HepG2 (cell line): ENCODE measurements around the gene CDH13. TPM values are rescaled to one million over a fixed set of nuclear protein-coding genes. Genes with fewer than 3 reads are reported as not detected.

Experiments used
- ATAC-seq: fragments of 200-7000 bp; cut with Tn5 transposase; 3 replicates; pipeline ENCODE4 v1.9.1; 2020; ENCODE audit warnings: mild to moderate bottlenecking, moderate library complexity
- BruUV-seq: library from RNA; stranded (reverse); fragments of 400-500 nt; replicated peaks from 2 replicates; lab custom pipeline; 2021; lab: Mats Ljungman, UMichigan
- CTCF ChIA-PET: fragments of 300-600 bp; formaldehyde crosslinking; extraction: SDS; loops from one replicate; lab custom pipeline; 2021; ENCODE audit warnings: low total read pairs, inconsistent platforms, low intra/inter-chr PET ratio; lab: Yijun Ruan, JAX
- POLR2A ChIA-PET: fragments of 350-600 bp; sonication (Branson Sonifier 250); formaldehyde crosslinking; loops from one replicate; lab custom pipeline; 2020; ENCODE audit warnings: antibody characterized with exemption, inconsistent platforms; lab: Yijun Ruan, JAX
- DNase-seq: peaks from one replicate; pipeline ENCODE4 v3.0.0-alpha.2; 2015; ENCODE audit warnings: low spot score
- FAIRE-seq: peaks from 3 replicates; lab custom pipeline; 2011; peaks lifted over from hg19 to GRCh38; lab: Jason Lieb, UNC
- H2AFZ ChIP-seq: one replicate; pipeline ENCODE4 v1.6.1; 2011; ENCODE audit warnings: low read length, inconsistent platforms
- H3K27ac ChIP-seq: fragments of 300-600 bp; 3 replicates; pipeline ENCODE4 v1.8.0; 2011; ENCODE audit warnings: mixed run types, mild to moderate bottlenecking, mixed read lengths, low read length, inconsistent platforms; ENCODE audit not compliant: insufficient read depth; ENCODE audit errors: extremely low read length
- H3K27me3 ChIP-seq, 2 experiments: fragments of 200-600 bp in 1 of 2; 2 replicates in 1 of 2; 3 replicates in 1 of 2; pipeline versions ENCODE4 v1.6.0 to v1.8.0; 2011; ENCODE audit warnings: low read length in 2 of 2, mild to moderate bottlenecking in 2 of 2, moderate library complexity in 2 of 2, inconsistent platforms in 1 of 2; ENCODE audit not compliant: insufficient read depth in 2 of 2, control insufficient read depth in 1 of 2
- H3K36me3 ChIP-seq, 2 experiments: fragments of 200-600 bp in 1 of 2; replicated peaks in 1 of 2; 2 replicates in 1 of 2; 3 replicates in 1 of 2; pipeline versions ENCODE4 v1.5.1 to v1.8.0; 2011; ENCODE audit warnings: low read length in 2 of 2, inconsistent platforms in 1 of 2; ENCODE audit not compliant: insufficient read depth in 2 of 2, control insufficient read depth in 1 of 2
- H3K4me1 ChIP-seq: 2 replicates; pipeline ENCODE4 v1.5.1; 2012; ENCODE audit warnings: low read length, inconsistent platforms; ENCODE audit not compliant: insufficient read depth
- H3K4me2 ChIP-seq: 2 replicates; pipeline ENCODE4 v1.6.0; 2011; ENCODE audit warnings: low read depth, low read length, inconsistent platforms
- H3K4me3 ChIP-seq, 3 experiments: fragments of 200-600 bp in 1 of 3; sonication (generic), shearing (Covaris generic) in 1 of 3; replicated peaks in 1 of 3; 2 replicates each; pipeline ENCODE4 v1.5.1; 2011 to 2016; ENCODE audit warnings: low read length in 3 of 3, inconsistent platforms in 2 of 3, low read depth in 2 of 3, mild to moderate bottlenecking in 2 of 3, control low read depth in 1 of 3, mixed read lengths in 1 of 3; ENCODE audit not compliant: insufficient read depth in 1 of 3
- H3K79me2 ChIP-seq: one replicate; pipeline ENCODE4 v1.6.1; 2011; ENCODE audit warnings: low read length, inconsistent platforms; ENCODE audit not compliant: insufficient read depth
- H3K9ac ChIP-seq: 2 replicates; pipeline ENCODE4 v1.6.0; 2011; ENCODE audit warnings: mild to moderate bottlenecking, low read depth, low read length, inconsistent platforms; ENCODE audit not compliant: insufficient read depth
- H3K9me3 ChIP-seq: 2 replicates; pipeline ENCODE4 v1.5.1; 2012; ENCODE audit warnings: mild to moderate bottlenecking, low read length
- H4K20me1 ChIP-seq: 2 replicates; pipeline ENCODE4 v1.6.0; 2011; ENCODE audit warnings: inconsistent platforms, mild to moderate bottlenecking, low read length, moderate library complexity; ENCODE audit not compliant: insufficient read depth
- CENPX ChIP-seq: sonication (generic); formaldehyde crosslinking; IDR thresholded peaks from 2 replicates; pipeline ENCODE4 v1.9.0; 2021; ENCODE audit warnings: mild to moderate bottlenecking, missing genetic modification reagents, moderate library complexity
- FOXM1 ChIP-seq: sonication (generic); formaldehyde crosslinking; IDR thresholded peaks from 2 replicates; pipeline ENCODE4 v1.5.0; 2020; ENCODE audit warnings: missing genetic modification reagents
- KLF9 ChIP-seq: IDR thresholded peaks from 2 replicates; pipeline ENCODE4 v1.6.1; 2016; ENCODE audit warnings: low read depth
- MTF2 ChIP-seq: sonication (generic); formaldehyde crosslinking; IDR thresholded peaks from 2 replicates; pipeline ENCODE4 v1.5.0; 2020; ENCODE audit warnings: missing genetic modification reagents, borderline replicate concordance
- MYC ChIP-seq: sonication (generic); formaldehyde crosslinking; IDR thresholded peaks from 2 replicates; pipeline ENCODE4 v1.9.0; 2021; ENCODE audit warnings: missing genetic modification reagents, borderline replicate concordance
- NFE2 ChIP-seq: sonication (generic); formaldehyde crosslinking; IDR thresholded peaks from 2 replicates; pipeline ENCODE4 v1.4.0; 2020; ENCODE audit warnings: missing genetic modification reagents
- POLR2A ChIP-seq, 2 experiments: IDR thresholded peaks; 2 replicates each; pipeline ENCODE4 v1.6.1; 2011; ENCODE audit warnings: low read depth in 2 of 2, low read length in 2 of 2, mild to moderate bottlenecking in 1 of 2, moderate library complexity in 1 of 2; ENCODE audit not compliant: insufficient read depth in 1 of 2
- TAF15 ChIP-seq: fragments of 200-400 bp; formaldehyde crosslinking; IDR thresholded peaks from one replicate; pipeline ENCODE4 v1.6.1; 2018; ENCODE audit warnings: mild to moderate bottlenecking, low read depth, low read length; ENCODE audit not compliant: poor library complexity, severe bottlenecking
- ZNF317 ChIP-seq: sonication (generic); formaldehyde crosslinking; IDR thresholded peaks from 2 replicates; pipeline ENCODE4 v1.5.0; 2020; ENCODE audit warnings: mild to moderate bottlenecking, missing genetic modification reagents
- ZNF44 ChIP-seq: sonication (generic); formaldehyde crosslinking; IDR thresholded peaks from 2 replicates; pipeline ENCODE4 v1.5.1; 2020; ENCODE audit warnings: mild to moderate bottlenecking, missing genetic modification reagents
- ZNF776 ChIP-seq: sonication (generic); formaldehyde crosslinking; IDR thresholded peaks from 2 replicates; pipeline ENCODE4 v1.4.0; 2020; ENCODE audit warnings: mild to moderate bottlenecking, missing genetic modification reagents
- ZNF883 ChIP-seq: sonication (generic); formaldehyde crosslinking; IDR thresholded peaks from 2 replicates; pipeline ENCODE4 v1.5.1; 2020; ENCODE audit warnings: mild to moderate bottlenecking, missing genetic modification reagents; ENCODE audit errors: not compliant biosample characterization
- WGBS: methylation state at CpG from one replicate; pipeline ENCODE4 v1.1.6; 2017; ENCODE audit warnings: low lambda C conversion rate; 5-methylcytosine and 5-hydroxymethylcytosine counted together
- in situ Hi-C: cut with HindIII; loops from 2 replicates; pipeline ENCODE4 v1.10.0; 2017; ENCODE audit warnings: low pct_unique_long_range_greater_than_20kb; ENCODE audit not compliant: extremely low pct_ligation_motif_present
- intact Hi-C: fragments of 100-400 bp; cut with micrococcal nuclease; formaldehyde crosslinking; loops from one replicate; pipeline ENCODE4 v1.10.0; 2022; ENCODE audit not compliant: unreplicated experiment
- polyA plus RNA-seq, 8 experiments: library from polyadenylated mRNA; depleted of rRNA in 3 of 8; stranded (reverse) in 7 of 8; unstranded in 1 of 8; fragments of >200 nt; fragmentation: Illumina TruSeq in 4 of 8; extraction: Trizol in 4 of 8; gene quantifications; 2 replicates each; pipeline versions ENCODE4 v1.2.1 to v1.2.3, GENCODE V29; 2011 to 2016; ENCODE audit warnings: low read depth in 4 of 8, missing spikeins in 1 of 8, mixed read lengths in 1 of 8; ENCODE audit not compliant: insufficient read depth in 1 of 8
- total RNA-seq, 5 experiments: library from RNA; depleted of rRNA; stranded (reverse); fragments of >200 nt; fragmentation: Illumina TruSeq; extraction: Trizol; gene quantifications; 2 replicates each; pipeline ENCODE4 v1.2.3, GENCODE V29; 2016; ENCODE audit warnings: low read depth in 1 of 5
- TF ChIP-seq, protein P1 (sequence below): sonication (generic); formaldehyde crosslinking; IDR thresholded peaks from 2 replicates; pipeline ENCODE4 v1.5.1; 2020; ENCODE audit warnings: mild to moderate bottlenecking, missing genetic modification reagents
- TF ChIP-seq, protein P2 (sequence below): sonication (generic); formaldehyde crosslinking; IDR thresholded peaks from 2 replicates; pipeline ENCODE4 v1.4.0; 2020; ENCODE audit warnings: missing genetic modification reagents, borderline replicate concordance
- TF ChIP-seq, protein P3 (sequence below): fragments of 450-650 bp; IDR thresholded peaks from 2 replicates; pipeline ENCODE4 v1.6.1; 2017
- TF ChIP-seq, protein P4 (sequence below): sonication (generic); formaldehyde crosslinking; IDR thresholded peaks from 2 replicates; pipeline ENCODE4 v1.9.0; 2022; ENCODE audit warnings: low read depth, missing genetic modification reagents

The CDH13 gene
- total and polyA plus RNA-seq, 2 of the 13 experiments (the other 11 are each of a cell fraction or from before 2014, with no cell fraction given) = not detected

DNA sequence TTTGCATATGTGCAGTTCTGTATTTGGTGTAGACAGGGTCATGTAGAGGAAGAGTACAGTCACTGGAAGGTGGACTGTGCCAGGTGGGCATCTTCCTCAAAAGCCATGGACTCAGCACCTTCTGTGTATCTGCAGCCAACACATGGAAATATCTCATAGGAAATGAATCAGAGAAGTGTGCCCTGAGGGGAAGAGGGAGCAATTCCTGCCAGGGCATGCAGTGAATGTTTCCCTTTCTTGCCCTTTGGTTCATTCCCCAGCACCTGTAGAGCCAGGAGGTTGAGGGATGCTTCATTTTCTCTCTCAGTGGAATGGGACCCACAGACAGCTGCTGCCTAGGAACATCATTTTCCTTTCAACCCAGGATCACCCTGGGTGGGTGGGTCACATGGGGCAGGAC is 1034.9 kb downstream of the CDH13 start (continued):
- TF ChIP-seq, protein P1, sequence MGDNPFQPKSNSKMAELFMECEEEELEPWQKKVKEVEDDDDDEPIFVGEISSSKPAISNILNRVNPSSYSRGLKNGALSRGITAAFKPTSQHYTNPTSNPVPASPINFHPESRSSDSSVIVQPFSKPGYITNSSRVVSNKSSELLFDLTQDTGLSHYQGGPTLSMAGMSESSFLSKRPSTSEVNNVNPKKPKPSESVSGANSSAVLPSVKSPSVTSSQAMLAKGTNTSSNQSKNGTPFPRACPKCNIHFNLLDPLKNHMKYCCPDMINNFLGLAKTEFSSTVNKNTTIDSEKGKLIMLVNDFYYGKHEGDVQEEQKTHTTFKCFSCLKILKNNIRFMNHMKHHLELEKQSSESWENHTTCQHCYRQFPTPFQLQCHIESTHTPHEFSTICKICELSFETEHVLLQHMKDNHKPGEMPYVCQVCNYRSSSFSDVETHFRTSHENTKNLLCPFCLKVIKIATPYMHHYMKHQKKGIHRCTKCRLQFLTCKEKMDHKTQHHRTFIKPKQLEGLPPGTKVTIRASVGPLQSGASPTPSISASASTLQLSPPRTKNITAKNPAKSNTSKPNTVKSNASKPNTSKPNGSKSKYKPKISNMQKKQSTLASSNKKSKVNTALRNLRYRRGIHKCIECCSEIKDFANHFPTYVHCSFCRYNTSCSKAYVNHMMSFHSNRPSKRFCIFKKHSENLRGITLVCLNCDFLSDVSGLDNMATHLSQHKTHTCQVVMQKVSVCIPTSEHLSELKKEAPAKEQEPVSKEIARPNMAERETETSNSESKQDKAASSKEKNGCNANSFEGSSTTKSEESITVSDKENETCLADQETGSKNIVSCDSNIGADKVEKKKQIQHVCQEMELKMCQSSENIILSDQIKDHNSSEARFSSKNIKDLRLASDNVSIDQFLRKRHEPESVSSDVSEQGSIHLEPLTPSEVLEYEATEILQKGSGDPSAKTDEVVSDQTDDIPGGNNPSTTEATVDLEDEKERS (CRISPR knock-in tag) = no peak
- TF ChIP-seq MYC (CRISPR knock-in tag) (no peak), ZNF883 (CRISPR knock-in tag) (no peak)

DNA sequence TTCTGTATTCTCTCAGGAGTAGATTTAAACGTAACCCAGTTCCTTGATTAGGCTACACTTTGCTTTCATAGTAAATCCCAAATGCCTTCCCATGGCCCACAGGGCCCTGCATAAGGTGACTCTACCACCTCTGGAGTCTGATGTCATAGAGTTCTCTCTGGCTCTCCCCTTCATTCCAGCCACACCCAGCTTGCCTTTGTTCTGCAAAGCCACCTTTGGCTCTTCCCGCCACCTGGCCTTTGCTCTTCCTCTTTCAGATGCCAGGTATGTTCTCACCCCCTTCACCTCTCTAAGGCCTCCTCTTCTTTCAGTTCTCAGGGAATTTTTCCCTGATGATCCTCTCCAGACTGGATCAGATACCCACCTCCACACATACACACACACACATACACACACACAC is 1039.7 kb downstream of the CDH13 start:
- peaks cover 15% of the 10 kb centered on the region for H3K9me3 ChIP-seq
- no peak overlapping the region for H3K9ac ChIP-seq
- no peak for ATAC-seq
- WGBS = 1% methylated on average over 2 of the region's 2 CpGs
- H3K4me3 ChIP-seq = no peak overlapping the region
- no peak for FAIRE-seq
- no peaks in the 10 kb centered on the region for H3K27me3 ChIP-seq
- ChIA-PET POLR2A (no interaction called here), CTCF (no interaction called here)
- H3K79me2 ChIP-seq = no peaks in the 10 kb centered on the region
- intact Hi-C loops = no loop called here
- BruUV-seq = no TSS peak
- no peaks in the 10 kb centered on the region for H3K36me3 ChIP-seq
- in situ Hi-C loops = no loop called here
- no peaks in the 10 kb centered on the region for H3K4me1 ChIP-seq
- no peak for TF ChIP-seq POLR2A (IDR thresholded peaks at IDR 0.05; ENCODE audit: insufficient read depth in 1 of 2, low read depth in 2 of 2, low read length in 2 of 2)
- no peak for TF ChIP-seq TAF15
- TF ChIP-seq, protein P2, sequence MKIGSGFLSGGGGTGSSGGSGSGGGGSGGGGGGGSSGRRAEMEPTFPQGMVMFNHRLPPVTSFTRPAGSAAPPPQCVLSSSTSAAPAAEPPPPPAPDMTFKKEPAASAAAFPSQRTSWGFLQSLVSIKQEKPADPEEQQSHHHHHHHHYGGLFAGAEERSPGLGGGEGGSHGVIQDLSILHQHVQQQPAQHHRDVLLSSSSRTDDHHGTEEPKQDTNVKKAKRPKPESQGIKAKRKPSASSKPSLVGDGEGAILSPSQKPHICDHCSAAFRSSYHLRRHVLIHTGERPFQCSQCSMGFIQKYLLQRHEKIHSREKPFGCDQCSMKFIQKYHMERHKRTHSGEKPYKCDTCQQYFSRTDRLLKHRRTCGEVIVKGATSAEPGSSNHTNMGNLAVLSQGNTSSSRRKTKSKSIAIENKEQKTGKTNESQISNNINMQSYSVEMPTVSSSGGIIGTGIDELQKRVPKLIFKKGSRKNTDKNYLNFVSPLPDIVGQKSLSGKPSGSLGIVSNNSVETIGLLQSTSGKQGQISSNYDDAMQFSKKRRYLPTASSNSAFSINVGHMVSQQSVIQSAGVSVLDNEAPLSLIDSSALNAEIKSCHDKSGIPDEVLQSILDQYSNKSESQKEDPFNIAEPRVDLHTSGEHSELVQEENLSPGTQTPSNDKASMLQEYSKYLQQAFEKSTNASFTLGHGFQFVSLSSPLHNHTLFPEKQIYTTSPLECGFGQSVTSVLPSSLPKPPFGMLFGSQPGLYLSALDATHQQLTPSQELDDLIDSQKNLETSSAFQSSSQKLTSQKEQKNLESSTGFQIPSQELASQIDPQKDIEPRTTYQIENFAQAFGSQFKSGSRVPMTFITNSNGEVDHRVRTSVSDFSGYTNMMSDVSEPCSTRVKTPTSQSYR = no peak
- no peak for TF ChIP-seq FOXM1 (CRISPR knock-in tag)
- TF ChIP-seq CENPX (CRISPR knock-in tag) = no peak
- TF ChIP-seq, protein P3, sequence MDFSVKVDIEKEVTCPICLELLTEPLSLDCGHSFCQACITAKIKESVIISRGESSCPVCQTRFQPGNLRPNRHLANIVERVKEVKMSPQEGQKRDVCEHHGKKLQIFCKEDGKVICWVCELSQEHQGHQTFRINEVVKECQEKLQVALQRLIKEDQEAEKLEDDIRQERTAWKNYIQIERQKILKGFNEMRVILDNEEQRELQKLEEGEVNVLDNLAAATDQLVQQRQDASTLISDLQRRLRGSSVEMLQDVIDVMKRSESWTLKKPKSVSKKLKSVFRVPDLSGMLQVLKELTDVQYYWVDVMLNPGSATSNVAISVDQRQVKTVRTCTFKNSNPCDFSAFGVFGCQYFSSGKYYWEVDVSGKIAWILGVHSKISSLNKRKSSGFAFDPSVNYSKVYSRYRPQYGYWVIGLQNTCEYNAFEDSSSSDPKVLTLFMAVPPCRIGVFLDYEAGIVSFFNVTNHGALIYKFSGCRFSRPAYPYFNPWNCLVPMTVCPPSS = no peak
- TF ChIP-seq ZNF44 (CRISPR knock-in tag) = no peak
- no peak for TF ChIP-seq ZNF776 (CRISPR knock-in tag)
- no peak for TF ChIP-seq MTF2
- TF ChIP-seq, protein P4, sequence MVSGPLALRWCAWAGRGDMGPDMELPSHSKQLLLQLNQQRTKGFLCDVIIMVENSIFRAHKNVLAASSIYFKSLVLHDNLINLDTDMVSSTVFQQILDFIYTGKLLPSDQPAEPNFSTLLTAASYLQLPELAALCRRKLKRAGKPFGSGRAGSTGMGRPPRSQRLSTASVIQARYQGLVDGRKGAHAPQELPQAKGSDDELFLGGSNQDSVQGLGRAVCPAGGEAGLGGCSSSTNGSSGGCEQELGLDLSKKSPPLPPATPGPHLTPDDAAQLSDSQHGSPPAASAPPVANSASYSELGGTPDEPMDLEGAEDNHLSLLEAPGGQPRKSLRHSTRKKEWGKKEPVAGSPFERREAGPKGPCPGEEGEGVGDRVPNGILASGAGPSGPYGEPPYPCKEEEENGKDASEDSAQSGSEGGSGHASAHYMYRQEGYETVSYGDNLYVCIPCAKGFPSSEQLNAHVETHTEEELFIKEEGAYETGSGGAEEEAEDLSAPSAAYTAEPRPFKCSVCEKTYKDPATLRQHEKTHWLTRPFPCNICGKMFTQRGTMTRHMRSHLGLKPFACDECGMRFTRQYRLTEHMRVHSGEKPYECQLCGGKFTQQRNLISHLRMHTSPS = no peak
- TF ChIP-seq NFE2 = no peak
- TF ChIP-seq ZNF317 (CRISPR knock-in tag) = no peak
- no peak for TF ChIP-seq KLF9 (CRISPR knock-in tag)
- TF ChIP-seq, all 625 proteins: peak for 0
- H3K4me2 ChIP-seq = no peak overlapping the region
- DNase-seq = no peak
- H4K20me1 ChIP-seq = no peaks in the 10 kb centered on the region
- H2AFZ ChIP-seq = no peak overlapping the region
- H3K27ac ChIP-seq = no peak overlapping the region
